GM20000 (cell line): ENCODE measurements around the gene CDYL2.
A peak's percentile ranks its signal among the peaks of the same experiment; 100 is the strongest.

Experiments used
- DNase-seq: peaks from one replicate; pipeline ENCODE4 v3.0.0; 2012; ENCODE audit warnings: low spot score
- CTCF ChIP-seq: IDR thresholded peaks from 2 replicates; pipeline ENCODE4 v1.5.1; 2012; ENCODE audit warnings: mild to moderate bottlenecking, control low read depth; ENCODE audit errors: extremely low read depth, missing control alignments

CDYL2 gene

DNA sequence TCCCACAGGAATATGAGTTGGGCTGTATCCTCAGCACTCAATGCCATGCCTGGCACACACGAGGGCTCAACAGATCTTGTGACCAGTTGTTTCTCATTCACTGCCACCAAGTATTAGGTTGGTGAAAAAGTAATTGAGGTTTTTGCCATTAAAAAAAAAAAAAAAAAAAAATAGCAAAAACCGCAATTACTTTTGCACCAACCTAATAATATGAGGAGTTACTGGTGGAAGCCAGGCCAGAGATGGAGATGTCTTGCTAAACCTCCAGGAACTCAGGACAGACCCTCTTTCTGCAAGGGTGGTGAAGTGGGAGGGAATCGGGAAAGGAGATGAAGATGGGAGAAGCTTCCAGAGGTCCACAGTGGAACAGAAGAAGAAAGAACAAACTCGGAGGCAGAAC, 139.0 kb downstream of the CDYL2 start:
- TF ChIP-seq CTCF = no peak
- DNase-seq = no peak

DNA sequence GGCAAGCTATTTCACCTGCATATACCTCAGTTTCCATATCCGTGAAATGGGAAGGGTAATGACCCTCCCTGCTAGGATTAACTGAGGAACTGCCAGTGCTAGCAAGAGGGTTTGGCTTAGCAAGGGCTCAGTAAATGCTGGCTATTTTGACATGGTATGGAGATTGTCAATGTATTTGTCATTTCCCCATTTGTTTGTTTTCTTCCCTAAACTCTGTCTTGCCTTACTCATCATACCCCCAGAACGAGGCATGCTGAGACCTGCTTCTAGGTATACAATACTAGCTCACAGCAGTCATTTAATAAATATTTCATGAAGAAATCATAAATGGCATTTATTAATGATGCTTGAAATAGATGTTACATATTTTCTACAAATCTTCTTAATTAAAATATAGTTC, 139.6 kb downstream of the CDYL2 start:
- DNase-seq = no peak
- no peak for TF ChIP-seq CTCF

GRCh38 chr16:80664226-80664625, 140.2 kb downstream of the CDYL2 start:
- no peak for DNase-seq
- no peak for TF ChIP-seq CTCF

DNA sequence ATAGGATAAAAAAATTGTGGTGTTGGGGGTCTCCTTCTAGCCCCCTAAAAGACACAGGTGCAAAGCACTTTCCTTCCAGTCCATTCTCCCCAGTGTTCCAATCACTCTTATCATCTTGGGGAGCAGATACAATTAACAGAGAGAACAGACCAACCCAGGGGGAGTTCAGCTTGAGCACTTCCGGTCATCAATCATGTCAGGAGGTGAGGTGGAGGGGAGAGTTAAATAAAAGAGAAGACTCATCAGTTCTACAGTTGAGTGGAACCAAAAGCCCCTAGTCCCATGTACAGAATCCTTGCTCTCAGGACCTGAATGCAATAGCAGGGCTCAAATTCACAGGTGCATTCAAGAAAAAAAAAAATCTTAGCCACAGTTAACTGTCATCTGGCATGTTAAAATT, 141.3 kb downstream of the CDYL2 start:
- no peak for TF ChIP-seq CTCF
- DNase-seq = no peak

DNA sequence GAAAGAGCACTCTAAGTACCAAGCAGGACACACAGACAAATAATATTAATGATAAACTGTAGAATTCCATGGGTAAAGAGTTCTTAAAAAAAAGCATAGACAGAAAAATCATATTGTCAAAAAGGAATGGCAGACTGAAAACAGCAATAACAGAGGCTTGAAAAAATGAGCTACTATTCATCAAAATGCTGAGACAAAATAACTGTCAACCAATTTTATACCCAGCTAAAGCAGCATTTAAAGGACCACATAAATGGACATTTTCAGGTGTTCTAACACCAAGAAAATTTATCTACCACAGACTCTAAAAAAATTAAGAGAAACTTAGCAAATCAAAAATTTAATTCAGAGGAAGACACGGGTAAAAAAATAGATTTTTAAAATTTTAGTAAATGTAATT, 144.5 kb downstream of the CDYL2 start:
- no peak for DNase-seq

GRCh38 chr16:80656711-80657150, 147.7 kb downstream of the CDYL2 start:
- DNase-seq = peak; percentile 54

More for the DNA sequence above, 144.5 kb downstream of the CDYL2 start:
- TF ChIP-seq CTCF = no peak

DNA sequence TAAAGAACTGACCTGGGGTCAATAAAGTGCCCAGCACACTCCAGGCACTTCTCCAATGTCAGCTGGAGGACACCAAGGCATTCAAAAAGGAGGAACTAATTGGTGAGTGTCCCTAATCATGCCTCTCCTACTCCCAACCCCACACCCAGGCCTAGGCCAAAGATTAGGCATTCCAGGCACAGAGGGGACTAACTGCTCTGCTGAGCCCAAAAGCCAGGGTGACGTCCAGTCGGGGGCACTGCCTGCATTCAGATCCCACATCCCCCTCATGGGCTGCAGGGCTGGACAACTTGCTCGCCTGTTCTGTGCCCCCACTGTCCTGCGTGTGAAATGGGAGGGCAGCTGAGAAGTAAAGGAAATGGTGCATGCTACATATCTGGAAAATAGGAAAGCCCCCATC, 148.2 kb downstream of the CDYL2 start:
- no peak for DNase-seq
- no peak for TF ChIP-seq CTCF

More at GRCh38 chr16:80656711-80657150, 147.7 kb downstream of the CDYL2 start:
- TF ChIP-seq CTCF = no peak

DNA sequence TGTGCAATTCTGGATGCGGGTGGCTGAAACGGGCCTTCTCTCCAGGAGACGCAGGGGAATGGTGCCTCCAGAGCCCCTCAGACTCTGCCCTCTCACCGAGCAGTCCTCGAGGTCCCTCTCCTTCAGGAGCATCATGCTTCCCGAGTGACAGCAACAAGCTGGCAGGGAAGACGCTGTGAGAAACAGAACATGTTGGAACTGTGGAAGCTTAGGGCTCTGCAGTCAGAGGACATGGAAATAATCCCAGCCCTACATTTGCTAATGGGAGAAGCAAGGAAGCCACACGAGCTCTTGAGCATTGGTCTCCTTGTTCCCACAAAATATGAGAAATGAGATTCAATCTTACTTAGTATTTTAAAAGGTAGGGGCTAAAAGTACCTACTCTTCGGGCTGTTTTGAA, 148.6 kb downstream of the CDYL2 start:
- TF ChIP-seq CTCF = no peak
- DNase-seq = no peak
